GM18519 (cell line): ENCODE results near the gene PNMT.
"Not testable (repeated sequence)": the region's sequence is repeated elsewhere in the genome, so short reads cannot be mapped to it uniquely, and the experiment has no call there.

Source experiments
- ATAC-seq: cut with Tn5 transposase; IDR thresholded peaks from one replicate; pipeline ENCODE4 v1.9.1; 2021; ENCODE audit warnings: mild to moderate bottlenecking, moderate library complexity; ENCODE audit not compliant: unreplicated experiment, low FRiP score

Gene PNMT

DNA sequence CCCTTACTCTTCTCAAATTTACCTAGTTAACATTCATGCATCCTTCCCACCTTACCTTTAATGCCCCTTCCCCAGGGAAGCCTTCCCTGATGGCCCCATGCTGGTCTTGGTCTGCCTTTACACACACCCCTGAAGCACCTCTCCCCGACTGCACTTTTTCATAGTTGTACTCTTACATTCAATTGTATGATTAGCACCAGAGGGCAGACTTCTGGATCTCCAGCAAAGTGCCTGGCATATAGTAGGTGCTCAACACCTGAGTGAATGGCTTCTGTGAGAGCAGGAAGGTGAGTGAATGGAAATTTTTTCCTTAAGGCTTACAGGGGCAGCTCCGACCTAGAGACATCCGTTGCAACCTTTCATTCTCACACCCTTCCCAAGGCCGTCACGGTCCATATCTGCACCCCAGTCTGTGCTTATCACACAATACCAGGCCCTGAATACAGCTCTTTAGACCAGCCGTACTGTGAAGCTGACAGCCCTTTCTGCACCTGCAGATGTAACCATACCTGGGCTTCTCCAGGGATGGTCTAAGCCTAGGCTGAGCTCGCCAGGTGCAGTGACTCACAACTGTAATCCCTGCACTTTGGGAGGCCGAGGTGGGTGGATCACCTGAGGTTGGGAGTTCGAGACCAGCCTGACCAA lies 15.2 kb downstream of the PNMT start:
- no peak for ATAC-seq

DNA sequence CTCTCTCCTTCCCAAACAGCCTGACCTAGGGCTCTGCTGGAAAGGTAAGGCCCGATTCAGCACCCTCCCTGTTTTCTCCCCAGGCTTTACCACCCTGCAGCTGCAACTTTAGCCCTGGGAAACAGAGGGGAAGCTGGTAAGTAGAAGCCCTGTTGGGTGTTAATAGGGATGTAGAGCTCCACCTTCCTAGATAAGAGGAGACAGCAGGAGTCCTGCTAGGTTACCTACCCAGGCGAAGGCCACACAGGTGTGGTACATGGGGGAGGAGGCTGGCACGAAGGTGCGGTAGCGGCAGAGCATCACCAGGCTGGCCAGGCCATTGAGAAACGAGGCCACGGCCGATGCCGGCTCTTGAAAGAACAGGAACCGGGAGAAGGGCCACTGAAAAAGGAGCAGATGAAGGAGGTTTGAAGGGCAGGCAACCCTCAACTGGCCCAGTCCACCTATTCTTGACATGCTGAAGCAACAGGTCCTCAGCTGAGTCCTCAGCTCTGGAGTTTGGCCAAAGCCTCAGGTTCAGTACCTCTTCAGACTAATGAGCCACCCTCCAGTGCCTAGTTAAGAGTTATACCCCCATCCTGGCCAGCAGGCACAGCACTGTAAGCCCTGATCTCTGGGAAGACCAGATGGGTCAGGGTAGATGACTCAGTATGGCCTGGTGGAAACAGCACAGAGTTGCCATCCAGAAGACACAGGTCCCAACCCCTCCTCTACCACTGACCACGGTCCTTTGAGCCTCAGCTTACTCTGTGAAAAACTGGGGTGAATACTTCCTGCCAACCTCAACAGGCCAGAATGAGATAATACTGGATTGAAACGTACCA lies 16.3 kb downstream of the PNMT start:
- no peak for ATAC-seq

DNA sequence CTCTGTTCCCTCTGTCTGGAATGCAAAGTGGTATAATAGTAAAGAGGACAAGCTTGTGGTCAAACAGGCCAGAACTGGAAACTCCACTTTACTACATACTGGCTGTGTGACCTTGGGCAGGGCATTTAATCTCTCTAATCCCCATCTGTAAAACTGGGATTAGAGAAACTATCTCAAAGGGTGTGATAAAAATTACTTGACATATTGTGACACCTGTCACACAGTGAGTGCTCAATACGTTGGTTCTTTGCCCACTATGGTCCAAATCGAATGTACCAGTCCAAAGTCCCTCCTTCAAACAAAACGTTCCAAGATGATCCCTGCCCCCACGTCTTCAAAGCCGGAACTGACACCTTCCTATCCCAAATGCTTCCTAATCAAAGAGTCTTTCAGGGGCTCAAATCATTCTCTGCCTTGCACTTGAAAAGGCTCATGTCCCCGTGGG lies 18.9 kb downstream of the PNMT start:
- no peak for ATAC-seq

DNA sequence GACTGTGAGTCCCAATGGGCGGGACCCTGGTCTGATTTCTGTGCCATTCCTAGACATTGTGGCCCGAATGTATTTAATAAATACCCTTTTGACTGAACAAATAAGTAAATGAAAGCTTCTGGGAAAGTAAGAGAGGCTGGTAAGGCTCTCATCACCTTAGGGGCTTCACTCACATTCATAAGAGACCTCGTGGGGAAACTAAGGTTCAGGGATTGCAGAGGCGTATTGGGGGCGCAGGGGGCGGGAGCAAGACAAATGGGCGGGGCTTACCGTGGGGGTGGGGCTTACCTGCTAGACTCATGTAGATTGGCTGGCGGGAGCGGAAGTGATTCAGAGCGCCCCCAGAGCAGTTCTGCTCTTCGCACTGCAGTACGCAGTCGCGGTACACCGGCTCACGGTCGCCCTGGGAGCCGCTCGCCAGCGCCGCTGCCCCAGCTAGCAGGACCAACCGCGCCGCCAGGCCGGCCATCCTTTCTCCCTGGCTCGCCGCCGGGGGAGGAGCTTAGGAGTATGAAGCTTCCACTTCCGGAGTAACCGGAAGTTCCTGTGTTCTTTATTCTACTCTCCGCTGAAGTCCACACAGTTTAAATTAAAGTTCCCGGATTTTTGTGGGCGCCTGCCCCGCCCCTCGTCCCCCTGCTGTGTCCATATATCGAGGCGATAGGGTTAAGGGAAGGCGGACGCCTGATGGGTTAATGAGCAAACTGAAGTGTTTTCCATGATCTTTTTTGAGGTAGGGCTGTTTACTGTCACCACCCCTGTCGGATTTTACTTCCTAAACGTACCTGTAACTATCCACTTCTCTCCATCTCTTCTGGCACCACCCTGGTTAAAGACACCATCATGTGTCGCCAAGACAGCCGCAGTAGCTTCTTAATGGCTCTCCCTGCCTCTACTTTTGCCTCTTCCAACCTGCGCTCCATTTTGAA lies 19.6 kb downstream of the PNMT start, which contains the start of gene PGAP3:
TSS of gene PGAP3 (minus strand) at position 512 of the 929 bp plus-strand sequence. CDS start at position 469, 43 bp downstream.
- peak; percentile 82 for ATAC-seq

DNA sequence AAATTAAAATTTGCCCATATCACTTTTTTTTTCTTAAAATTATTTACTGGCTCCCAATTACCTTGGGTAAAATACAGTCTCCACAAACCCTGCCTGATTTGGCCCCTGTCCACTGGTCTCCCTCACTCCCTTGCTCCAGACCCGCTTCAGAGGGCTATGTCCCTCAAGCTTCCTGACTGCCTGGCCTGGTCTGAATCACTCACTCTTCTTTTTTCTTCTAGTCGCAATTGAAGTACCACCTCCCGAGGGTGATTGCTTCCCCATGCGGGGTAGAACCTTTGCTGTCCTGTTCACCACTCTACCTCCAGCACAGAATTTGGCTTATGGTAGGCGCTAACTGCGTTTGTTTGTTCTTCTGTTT lies 20.2 kb downstream of the PNMT start:
- ATAC-seq, result no peak

DNA sequence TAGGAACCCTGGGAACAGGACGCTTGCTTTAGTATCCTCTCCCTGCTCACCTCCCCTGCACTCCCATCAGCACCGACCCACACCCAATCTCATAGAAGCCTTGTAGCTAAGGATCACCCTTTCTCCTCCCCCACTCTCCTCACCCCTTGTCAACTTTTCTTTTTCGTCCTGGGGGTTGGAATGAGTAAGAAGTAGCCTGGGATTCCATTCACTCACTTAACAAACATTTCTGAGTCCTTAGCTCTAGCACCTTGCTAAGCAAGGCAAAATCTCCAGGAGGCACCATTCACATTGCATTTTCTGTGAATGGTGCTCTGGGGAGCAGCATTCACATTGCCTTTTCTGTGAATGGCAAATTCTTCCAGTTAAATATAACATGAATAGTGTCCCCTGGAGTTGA lies 20.7 kb downstream of the PNMT start:
- ATAC-seq, result no peak

DNA sequence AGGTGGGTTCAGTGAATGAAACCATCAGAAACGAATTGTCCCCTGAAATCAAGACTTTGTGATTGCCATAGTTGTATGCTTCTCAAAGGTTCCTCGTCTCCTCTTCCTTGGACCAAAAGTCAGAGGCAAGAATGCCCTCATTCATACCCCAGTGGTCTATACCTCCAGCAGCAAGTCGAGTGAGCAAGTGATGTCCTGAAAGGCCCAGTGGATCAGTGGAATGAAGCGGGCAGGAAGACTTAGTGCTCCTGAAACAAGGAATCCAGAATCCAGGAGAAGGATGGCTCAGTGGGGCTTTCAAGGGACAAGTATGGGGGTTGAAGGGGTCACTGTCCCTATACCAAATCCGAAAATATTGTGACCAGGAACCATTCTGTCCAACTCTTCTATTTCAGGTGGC lies 26.3 kb downstream of the PNMT start:
- ATAC-seq, result no peak

DNA sequence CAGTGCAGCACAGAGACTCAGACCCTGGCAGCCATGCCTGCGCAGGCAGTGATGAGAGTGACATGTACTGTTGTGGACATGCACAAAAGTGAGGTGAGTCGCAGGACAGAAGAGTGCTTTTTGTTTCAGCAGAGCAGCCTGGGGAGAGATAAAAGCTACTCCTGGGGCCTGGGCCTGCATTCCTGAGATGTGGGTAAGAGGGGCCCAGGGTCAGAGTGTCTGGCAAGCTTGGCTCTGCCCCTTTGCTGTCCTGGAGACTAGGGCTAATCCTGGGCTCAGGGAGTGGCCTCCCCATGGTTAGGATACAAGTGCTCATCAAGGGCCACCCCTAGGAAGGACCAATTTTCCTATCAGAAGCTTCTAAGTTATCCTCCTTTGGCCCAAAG lies 26.8 kb downstream of the PNMT start:
- ATAC-seq, result no peak

DNA sequence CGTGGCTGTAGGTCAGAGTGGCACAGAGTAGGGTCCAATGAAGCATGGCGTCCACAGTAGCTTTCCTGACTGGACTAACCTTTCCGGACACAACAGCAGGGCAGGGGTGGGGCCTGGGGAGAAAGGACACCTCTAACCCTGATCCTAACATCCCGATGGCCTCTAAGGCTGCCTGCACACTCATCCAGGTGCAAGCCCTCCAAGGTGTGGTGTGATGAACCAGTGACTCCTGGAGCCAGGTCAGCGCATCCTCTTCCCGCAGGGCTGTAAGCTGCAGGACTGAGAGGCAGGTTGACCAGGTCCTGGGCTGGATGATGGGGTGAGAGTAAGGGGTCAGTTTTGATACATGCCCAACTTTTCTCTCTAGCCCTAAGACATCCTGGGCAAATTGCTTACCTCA lies 28.5 kb downstream of the PNMT start:
- no peak for ATAC-seq

DNA sequence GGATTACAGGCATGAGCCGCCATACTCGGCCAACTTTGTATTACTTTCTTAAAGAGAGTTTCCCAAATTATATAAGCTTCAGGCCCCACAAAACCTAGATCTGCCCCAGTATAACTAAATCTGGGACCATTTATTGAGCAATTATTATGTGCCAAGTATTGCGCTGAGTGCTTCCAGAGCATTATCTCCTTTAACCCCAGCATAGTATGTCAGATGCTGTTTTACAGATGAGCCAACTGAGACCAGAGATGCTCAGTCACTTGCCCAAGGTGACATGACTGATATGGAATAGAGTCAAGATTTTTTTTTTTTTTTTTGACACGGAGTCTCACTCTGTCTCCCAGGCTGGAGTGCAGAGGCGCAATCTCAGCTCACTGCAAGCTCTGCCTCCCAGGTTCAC lies 29.7 kb downstream of the PNMT start:
- ATAC-seq, result no peak

DNA sequence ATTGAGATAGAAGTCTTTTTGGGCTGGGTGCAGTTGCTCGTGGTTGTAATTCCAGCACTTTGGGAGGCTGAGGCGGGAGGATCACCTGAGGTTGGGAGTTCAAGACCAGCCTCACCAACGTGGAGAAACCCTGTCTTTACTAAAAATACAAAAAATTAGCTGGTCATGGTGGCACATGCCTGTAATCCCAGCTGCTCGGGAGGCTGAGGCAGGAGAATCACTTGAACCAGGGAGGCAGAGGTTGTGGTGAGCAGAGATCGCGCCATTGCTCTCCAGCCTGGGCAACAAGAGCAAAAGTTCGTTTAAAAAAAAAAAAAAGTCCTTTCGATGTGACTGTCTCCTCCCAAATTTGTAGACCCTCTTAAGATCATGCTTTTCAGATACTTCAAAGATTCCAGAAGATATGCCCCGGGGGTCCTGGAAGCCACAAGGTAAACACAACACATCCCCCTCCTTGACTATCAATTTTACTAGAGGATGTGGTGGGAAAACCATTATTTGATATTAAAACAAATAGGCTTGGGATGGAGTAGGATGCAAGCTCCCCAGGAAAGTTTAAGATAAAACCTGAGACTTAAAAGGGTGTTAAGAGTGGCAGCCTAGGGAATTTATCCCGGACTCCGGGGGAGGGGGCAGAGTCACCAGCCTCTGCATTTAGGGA lies 31.0 kb downstream of the PNMT start:
- ATAC-seq, result not testable (repeated sequence)

DNA sequence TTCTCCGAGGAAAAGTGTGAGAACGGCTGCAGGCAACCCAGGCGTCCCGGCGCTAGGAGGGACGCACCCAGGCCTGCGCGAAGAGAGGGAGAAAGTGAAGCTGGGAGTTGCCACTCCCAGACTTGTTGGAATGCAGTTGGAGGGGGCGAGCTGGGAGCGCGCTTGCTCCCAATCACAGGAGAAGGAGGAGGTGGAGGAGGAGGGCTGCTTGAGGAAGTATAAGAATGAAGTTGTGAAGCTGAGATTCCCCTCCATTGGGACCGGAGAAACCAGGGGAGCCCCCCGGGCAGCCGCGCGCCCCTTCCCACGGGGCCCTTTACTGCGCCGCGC lies 31.5 kb downstream of the PNMT start, which contains the start of gene ERBB2:
TSS of gene ERBB2 (plus strand) at position 247 of the 330 bp plus-strand sequence. CDS start 175 bp downstream, outside the sequence.
- ATAC-seq, result no peak

DNA sequence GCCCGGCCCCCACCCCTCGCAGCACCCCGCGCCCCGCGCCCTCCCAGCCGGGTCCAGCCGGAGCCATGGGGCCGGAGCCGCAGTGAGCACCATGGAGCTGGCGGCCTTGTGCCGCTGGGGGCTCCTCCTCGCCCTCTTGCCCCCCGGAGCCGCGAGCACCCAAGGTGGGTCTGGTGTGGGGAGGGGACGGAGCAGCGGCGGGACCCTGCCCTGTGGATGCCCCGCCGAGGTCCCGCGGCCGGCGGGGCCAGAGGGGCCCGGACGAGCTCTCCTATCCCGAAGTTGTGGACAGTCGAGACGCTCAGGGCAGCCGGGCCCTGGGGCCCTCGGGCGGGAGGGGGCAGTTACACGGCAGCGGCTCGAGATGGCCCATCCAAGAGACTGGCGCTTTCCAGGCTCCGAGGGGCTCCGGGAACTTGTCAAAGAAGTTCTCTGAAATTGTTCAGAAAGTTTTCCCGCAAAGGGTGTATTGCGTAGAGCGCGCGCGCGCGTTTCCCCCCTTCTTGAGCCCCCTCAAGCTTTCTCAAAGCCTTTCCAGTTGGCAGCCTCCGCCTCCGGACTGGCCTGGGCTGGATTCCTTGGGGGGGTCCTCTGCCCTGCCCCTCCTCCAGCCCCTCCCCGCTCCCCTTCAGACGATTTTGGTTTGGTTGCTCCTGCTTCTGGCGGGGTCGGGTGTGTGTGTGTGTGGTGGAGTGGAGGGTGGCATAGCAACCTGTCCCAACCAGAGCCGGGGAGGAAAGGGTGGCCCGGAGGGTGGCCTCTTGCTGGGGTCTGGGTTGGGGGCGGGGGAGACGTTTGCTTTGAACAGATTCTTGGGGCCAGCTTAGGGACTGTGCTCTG lies 32.1 kb downstream of the PNMT start:
- no peak for ATAC-seq

DNA sequence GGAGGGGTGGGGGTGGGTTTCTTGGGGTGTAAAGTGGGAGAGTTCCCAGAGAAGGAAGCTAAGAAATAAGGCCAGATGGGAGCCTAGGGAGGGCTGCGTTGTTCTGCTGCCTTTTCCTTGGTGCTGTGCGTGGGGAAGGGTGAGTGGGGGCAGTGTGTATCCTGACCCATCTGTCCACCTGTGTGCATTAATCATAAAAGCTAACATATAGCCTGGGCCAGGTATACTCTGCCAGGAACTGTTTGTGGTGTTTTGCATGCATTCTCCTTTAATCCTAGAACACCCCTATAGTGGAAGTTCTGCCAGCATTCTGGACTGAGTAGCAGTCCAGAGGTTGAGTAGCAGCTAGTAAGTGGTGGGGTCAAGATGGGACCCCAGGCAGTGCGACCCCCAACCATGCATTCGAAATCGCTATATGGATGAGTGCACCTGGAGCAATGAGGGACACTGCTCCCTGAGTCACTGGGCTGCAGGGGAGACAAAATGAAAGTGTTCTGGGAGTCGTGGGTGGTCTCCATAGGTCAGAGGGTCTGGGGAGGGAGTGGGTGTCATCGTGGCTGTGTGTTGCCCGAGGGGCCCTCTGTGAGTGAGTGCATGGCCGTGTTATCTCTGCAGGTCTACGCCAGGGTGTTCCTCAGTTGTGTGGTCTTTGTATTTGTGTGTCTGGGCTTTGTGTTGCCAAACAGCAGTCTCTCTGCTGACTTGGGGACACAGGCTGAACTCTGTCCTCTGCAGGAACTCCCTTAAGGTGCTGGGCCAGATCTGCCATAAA lies 32.9 kb downstream of the PNMT start:
- no peak for ATAC-seq

DNA sequence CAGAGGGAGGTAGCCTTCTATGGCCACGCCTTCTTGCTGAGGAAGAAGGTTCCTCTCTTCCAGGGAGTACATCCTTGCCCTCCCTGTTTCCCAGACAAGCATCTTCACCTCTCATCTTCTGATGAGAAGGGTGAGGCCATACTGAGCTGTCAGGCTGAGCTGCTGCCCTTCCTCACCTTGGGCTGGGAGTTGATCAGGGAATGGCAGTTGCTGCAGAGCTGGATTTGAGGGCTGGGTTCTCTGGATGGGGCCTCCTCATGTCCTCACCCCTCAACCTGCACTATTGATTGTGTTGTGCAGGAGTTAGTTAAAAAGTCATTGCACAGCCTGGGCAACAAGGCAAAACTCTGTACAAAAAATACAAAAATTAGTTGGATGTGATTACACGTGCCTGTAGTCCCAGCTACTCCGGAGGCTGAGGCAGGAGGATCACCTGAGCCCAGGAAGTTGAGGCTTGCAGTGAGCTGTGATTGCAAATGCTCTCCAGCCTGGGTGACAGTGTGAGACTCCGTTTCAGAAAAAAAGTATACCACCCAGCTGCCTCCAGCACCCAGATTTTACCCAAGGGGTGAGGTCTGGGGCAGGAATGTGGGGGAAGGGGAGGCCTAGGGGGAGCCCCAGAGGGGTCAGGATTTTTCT lies 33.6 kb downstream of the PNMT start:
- no peak for ATAC-seq

DNA sequence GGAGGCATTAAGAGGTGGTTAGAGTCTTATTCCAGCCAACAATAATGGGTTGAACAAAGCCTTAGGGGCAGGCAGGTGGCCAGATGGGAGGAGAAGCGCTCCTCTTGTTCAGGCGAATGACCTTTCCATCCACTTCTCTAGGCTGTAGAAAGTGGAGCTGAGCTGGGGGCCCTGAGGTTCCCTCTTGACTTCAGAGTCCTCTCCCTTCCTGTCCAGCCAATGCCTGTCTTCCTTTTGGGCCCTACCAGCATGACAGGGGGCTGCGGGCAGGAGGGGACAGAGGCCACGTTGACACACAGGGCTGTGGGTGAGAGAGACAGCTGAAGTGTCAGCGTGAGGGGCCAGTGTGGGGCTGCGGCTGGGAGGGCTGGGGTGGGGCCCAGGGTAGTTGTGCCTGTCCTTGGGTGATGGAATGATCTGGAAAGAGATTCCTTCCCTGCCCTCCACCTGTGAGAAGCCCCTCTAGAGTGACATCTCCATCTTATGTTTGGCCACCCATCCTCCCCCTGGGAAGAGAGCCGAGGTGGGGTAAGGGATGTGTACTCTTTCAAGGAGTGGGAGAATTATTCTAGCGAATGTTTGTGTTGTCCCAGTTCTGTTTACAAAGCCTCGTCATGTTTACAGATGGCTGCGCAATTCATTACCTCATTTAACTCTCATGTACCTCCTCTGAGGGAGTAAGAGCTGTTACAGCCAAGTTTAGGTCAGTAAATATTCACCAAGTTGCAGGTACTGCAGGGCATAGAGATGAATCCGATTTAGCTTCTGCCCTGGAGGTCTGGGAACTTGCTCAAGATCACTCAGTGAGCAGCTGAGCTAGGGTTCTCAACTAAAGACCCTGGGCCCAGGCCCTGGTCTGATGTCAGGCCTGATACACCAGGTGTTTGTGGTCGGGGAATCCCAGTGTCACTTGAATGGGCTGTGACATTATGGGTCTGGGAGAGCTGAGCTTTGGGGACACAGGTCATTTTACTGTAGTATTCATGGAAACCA lies 34.9 kb downstream of the PNMT start:
- ATAC-seq, result no peak

DNA sequence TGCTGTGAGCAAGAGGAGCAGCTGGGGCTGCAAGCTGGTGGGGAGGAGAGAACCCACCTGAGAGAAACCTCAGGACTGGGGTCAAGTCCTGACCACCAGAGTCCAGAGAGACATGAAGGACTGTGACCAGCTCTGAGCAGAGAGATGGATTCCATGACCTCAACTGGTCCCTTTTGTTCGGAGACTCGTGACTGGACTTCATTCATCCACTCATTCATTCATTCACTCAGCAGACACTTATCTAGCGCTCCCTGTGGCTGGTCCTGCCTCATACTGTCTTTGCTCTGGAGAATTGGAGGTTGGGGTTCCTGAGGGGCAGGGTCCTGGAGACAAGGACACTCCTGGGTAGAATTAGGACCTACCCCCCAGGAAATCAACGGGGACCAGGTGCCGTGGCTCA lies 35.7 kb downstream of the PNMT start:
- ATAC-seq, result no peak
